SK-N-SH treated with all-trans-retinoic acid at 6 μM for 48 hours (cell line): ENCODE measurements around the gene LIN28B.

Source experiments
- CSRNP3 ChIP-seq: fragments of 250-450 bp; sonication (Bioruptor Pico); IDR thresholded peaks from 2 replicates; pipeline ENCODE4 v1.5.1; 2021; ENCODE audit warnings: mild to moderate bottlenecking, moderate library complexity
- ESRRG ChIP-seq: fragments of 250-450 bp; sonication (Bioruptor Pico); IDR thresholded peaks from 2 replicates; pipeline ENCODE4 v1.6.1; 2021; ENCODE audit warnings: mild to moderate bottlenecking
- ISL1 ChIP-seq: fragments of 250-450 bp; sonication (Bioruptor Pico); IDR thresholded peaks from 2 replicates; pipeline ENCODE4 v2.1.2; 2022; ENCODE audit warnings: mild to moderate bottlenecking, moderate library complexity
- OSR1 ChIP-seq: fragments of 250-450 bp; sonication (Bioruptor Pico); IDR thresholded peaks from 2 replicates; pipeline ENCODE4 v1.8.0; 2022; ENCODE audit warnings: moderate library complexity, mild to moderate bottlenecking, inconsistent platforms
- RARB ChIP-seq: fragments of 250-450 bp; sonication (Bioruptor Pico); IDR thresholded peaks from 2 replicates; pipeline ENCODE4 v1.8.0; 2021; ENCODE audit warnings: mild to moderate bottlenecking, moderate library complexity
- ZC3H10 ChIP-seq: fragments of 250-450 bp; sonication (Bioruptor Pico); IDR thresholded peaks from 2 replicates; pipeline ENCODE4 v1.5.1; 2021; ENCODE audit warnings: mild to moderate bottlenecking, moderate library complexity

GRCh38 chr6:105051941-105052471, 95.1 kb downstream of the LIN28B start:
- TF ChIP-seq CSRNP3 (CRISPR knock-in tag) = no peak
- no peak for TF ChIP-seq OSR1 (CRISPR knock-in tag)
- no peak for TF ChIP-seq ZC3H10 (CRISPR knock-in tag)
- TF ChIP-seq ISL1 (CRISPR knock-in tag) = peak; percentile 86
- no peak for TF ChIP-seq ESRRG (CRISPR knock-in tag)
- no peak for TF ChIP-seq RARB (CRISPR knock-in tag)
